H1 (cell line): ENCODE data around the gene RPLP2. TPM values are rescaled to one million over a fixed set of nuclear protein-coding genes. Genes with fewer than 3 reads are reported as not detected.

Experiments
- CTCF ChIA-PET: fragments of 300-600 bp; sonication (Branson Sonifier 250); formaldehyde crosslinking; loops from one replicate; lab custom pipeline; 2021; ENCODE audit not compliant: partially characterized antibody; lab: Charles Lee
- POLR2A ChIA-PET: fragments of 300-600 bp; sonication (Branson Sonifier 250); formaldehyde crosslinking; loops from one replicate; lab custom pipeline; 2021; ENCODE audit warnings: inconsistent platforms; ENCODE audit not compliant: partially characterized antibody; lab: Charles Lee
- DNase-seq, 2 experiments: peaks; one replicate each; pipeline versions ENCODE4 v3.0.0 to v3.0.0-alpha.2; 2010 to 2022; ENCODE audit warnings: low spot score in 2 of 2, low read depth in 1 of 2, mixed read lengths in 1 of 2
- FAIRE-seq: peaks from 2 replicates; lab custom pipeline; 2011; peaks lifted over from hg19 to GRCh38; lab: Jason Lieb, UNC
- H2AFZ ChIP-seq: 2 replicates; pipeline ENCODE4 v1.8.1; 2012; ENCODE audit warnings: low read length, inconsistent platforms
- H2AK5ac ChIP-seq: 2 replicates; pipeline ENCODE4 v1.6.1; 2013; ENCODE audit warnings: low read depth, low read length
- H2BK120ac ChIP-seq: replicated peaks from 2 replicates; pipeline ENCODE3; 2013; ENCODE audit warnings: low read depth, low read length, inconsistent platforms
- H2BK12ac ChIP-seq: 2 replicates; pipeline ENCODE4 v1.6.1; 2013; ENCODE audit warnings: low read depth, low read length
- H2BK15ac ChIP-seq: 2 replicates; pipeline ENCODE4 v1.6.1; 2013; ENCODE audit warnings: low read length
- H2BK20ac ChIP-seq: 2 replicates; pipeline ENCODE4 v1.6.1; 2013; ENCODE audit warnings: low read length
- H2BK5ac ChIP-seq: 2 replicates; pipeline ENCODE4 v1.6.1; 2013; ENCODE audit warnings: low read depth, low read length
- H3K14ac ChIP-seq: 2 replicates; pipeline ENCODE4 v1.6.1; 2013; ENCODE audit warnings: inconsistent platforms; ENCODE audit not compliant: insufficient read length
- H3K18ac ChIP-seq: 2 replicates; pipeline ENCODE4 v1.6.1; 2013; ENCODE audit warnings: low read length; ENCODE audit errors: extremely low read depth
- H3K23ac ChIP-seq: 2 replicates; pipeline ENCODE4 v1.6.1; 2013; ENCODE audit warnings: inconsistent platforms; ENCODE audit not compliant: insufficient read length
- H3K23me2 ChIP-seq: 2 replicates; pipeline ENCODE4 v1.6.1; 2013; ENCODE audit warnings: low read depth, low read length
- H3K27ac ChIP-seq: 2 replicates; pipeline ENCODE4 v1.6.1; 2011; ENCODE audit warnings: low read depth, low read length, inconsistent platforms
- H3K27me3 ChIP-seq, 4 experiments: replicated peaks in 1 of 4; 1 replicate in 1 of 4; 2 replicates in 3 of 4; pipeline versions ENCODE4 v1.6.1 to v1.8.1; 2011 to 2013; ENCODE audit warnings: low read length in 3 of 4, mild to moderate bottlenecking in 3 of 4, inconsistent platforms in 2 of 4, mixed read lengths in 2 of 4, moderate library complexity in 1 of 4; ENCODE audit not compliant: control insufficient read depth in 3 of 4, insufficient read depth in 3 of 4; ENCODE audit errors: extremely low read depth in 1 of 4
- H3K36me3 ChIP-seq, 4 experiments: 2 replicates each; pipeline versions ENCODE4 v1.6.1 to v1.8.1; 2011 to 2013; ENCODE audit warnings: mild to moderate bottlenecking in 4 of 4, low read length in 3 of 4, moderate library complexity in 2 of 4, control low read depth in 1 of 4, inconsistent platforms in 1 of 4; ENCODE audit not compliant: insufficient read depth in 4 of 4, control insufficient read depth in 2 of 4
- H3K4ac ChIP-seq: replicated peaks from 2 replicates; pipeline ENCODE3; 2013; ENCODE audit warnings: low read length, low read depth, mixed read lengths, inconsistent platforms; ENCODE audit not compliant: insufficient read length
- H3K4me1 ChIP-seq, 4 experiments: replicated peaks in 1 of 4; 1 replicate in 1 of 4; 2 replicates in 3 of 4; pipeline versions ENCODE4 v1.6.1 to v1.8.1; 2011 to 2013; ENCODE audit warnings: low read length in 3 of 4, inconsistent platforms in 2 of 4, mixed read lengths in 1 of 4; ENCODE audit not compliant: insufficient read depth in 4 of 4, control insufficient read depth in 3 of 4
- H3K4me2 ChIP-seq, 2 experiments: 2 replicates each; pipeline versions ENCODE4 v1.6.1 to v1.8.1; 2011 to 2013; ENCODE audit warnings: low read depth in 2 of 2, low read length in 2 of 2, control low read depth in 1 of 2, inconsistent platforms in 1 of 2, mild to moderate bottlenecking in 1 of 2; ENCODE audit not compliant: insufficient read depth in 1 of 2
- H3K4me3 ChIP-seq, 4 experiments: fragments of 200-600, 300-600 bp in 1 of 4; sonication (generic), shearing (Covaris generic), sonication (Bioruptor Twin) in 1 of 4; 2 replicates each; pipeline versions ENCODE4 v1.5.1 to v1.8.1; 2011 to 2016; ENCODE audit warnings: low read length in 4 of 4, low read depth in 3 of 4, control low read depth in 2 of 4, inconsistent platforms in 2 of 4, mild to moderate bottlenecking in 2 of 4, mixed read lengths in 1 of 4, moderate library complexity in 1 of 4; ENCODE audit not compliant: insufficient read depth in 2 of 4; ENCODE audit errors: extremely low read depth in 1 of 4
- H3K56ac ChIP-seq: replicated peaks from 2 replicates; pipeline ENCODE3; 2013; ENCODE audit warnings: low read depth, mild to moderate bottlenecking, mixed read lengths, low read length, inconsistent platforms; ENCODE audit not compliant: insufficient read length
- H3K79me1 ChIP-seq: 2 replicates; pipeline ENCODE4 v1.6.1; 2013; ENCODE audit warnings: low read depth, low read length, control low read depth
- H3K79me2 ChIP-seq, 2 experiments: 2 replicates each; pipeline versions ENCODE4 v1.6.1 to v1.8.1; 2012 to 2013; ENCODE audit warnings: low read length in 2 of 2, mild to moderate bottlenecking in 2 of 2, inconsistent platforms in 1 of 2; ENCODE audit not compliant: insufficient read depth in 2 of 2, control insufficient read depth in 1 of 2
- H3K9ac ChIP-seq, 4 experiments: replicated peaks in 1 of 4; 1 replicate in 1 of 4; 2 replicates in 3 of 4; pipeline versions ENCODE4 v1.6.1 to v1.8.1; 2011 to 2013; ENCODE audit warnings: low read depth in 3 of 4, low read length in 3 of 4, control low read depth in 2 of 4, mild to moderate bottlenecking in 2 of 4, moderate library complexity in 2 of 4, inconsistent platforms in 1 of 4; ENCODE audit errors: extremely low read depth in 1 of 4
- H3K9me3 ChIP-seq, 2 experiments: 2 replicates each; pipeline versions ENCODE4 v1.6.1 to v1.8.1; 2012 to 2013; ENCODE audit warnings: mild to moderate bottlenecking in 2 of 2, moderate library complexity in 2 of 2, control low read depth in 1 of 2, inconsistent platforms in 1 of 2, low read depth in 1 of 2, low read length in 1 of 2, mixed read lengths in 1 of 2; ENCODE audit not compliant: insufficient read depth in 2 of 2
- H4K20me1 ChIP-seq, 2 experiments: replicated peaks in 1 of 2; 2 replicates each; pipeline versions ENCODE3 to v1.8.1; 2011 to 2013; ENCODE audit warnings: inconsistent platforms in 2 of 2, low read length in 2 of 2, mild to moderate bottlenecking in 1 of 2; ENCODE audit not compliant: insufficient read depth in 2 of 2, control insufficient read depth in 1 of 2
- H4K5ac ChIP-seq: 2 replicates; pipeline ENCODE4 v1.6.1; 2013; ENCODE audit warnings: low read length, low read depth, mixed read lengths, inconsistent platforms; ENCODE audit not compliant: insufficient read length
- H4K8ac ChIP-seq: 2 replicates; pipeline ENCODE4 v1.8.0; 2013; ENCODE audit warnings: mild to moderate bottlenecking, moderate library complexity, low read length, inconsistent platforms; ENCODE audit not compliant: insufficient read depth; ENCODE audit errors: extremely low read depth
- H4K91ac ChIP-seq: replicated peaks from 2 replicates; pipeline ENCODE3; 2013; ENCODE audit warnings: low read length, mixed read lengths, inconsistent platforms; ENCODE audit not compliant: insufficient read length
- EGR1 ChIP-seq: IDR thresholded peaks from 2 replicates; pipeline ENCODE4 v1.6.1; 2011; ENCODE audit warnings: low read depth, low read length, borderline replicate concordance
- NANOG ChIP-seq: IDR thresholded peaks from 2 replicates; pipeline ENCODE4 v1.6.1; 2011; ENCODE audit warnings: low read length, low read depth, mild to moderate bottlenecking, inconsistent platforms; ENCODE audit not compliant: insufficient read depth, poor library complexity, severe bottlenecking
- POLR2AphosphoS5 ChIP-seq: IDR thresholded peaks from 2 replicates; pipeline ENCODE4 v1.6.1; 2011; ENCODE audit warnings: low read depth, low read length
- RAD21 ChIP-seq, 2 experiments: IDR thresholded peaks in 1 of 2; conservative IDR thresholded peaks in 1 of 2; 2 replicates each; pipeline ENCODE4 v1.6.1; 2011; ENCODE audit warnings: low read depth in 2 of 2, low read length in 2 of 2, improper control_type of control experiment in 1 of 2, inconsistent platforms in 1 of 2, mild to moderate bottlenecking in 1 of 2, moderate library complexity in 1 of 2
- SIX5 ChIP-seq: IDR thresholded peaks from 2 replicates; pipeline ENCODE4 v1.6.1; 2011; ENCODE audit warnings: mild to moderate bottlenecking, low read depth, low read length
- WGBS, 2 experiments: shearing (Covaris generic) in 1 of 2; methylation state at CpG; one replicate each; pipeline versions ENCODE4 v1.1.6 to v1.1.7; 2013 to 2015; ENCODE audit warnings: low lambda C conversion rate in 2 of 2, mixed read lengths in 2 of 2, inconsistent platforms in 1 of 2, low coverage in 1 of 2, missing lambda C conversion rate in 1 of 2; ENCODE audit not compliant: insufficient replicate concordance in 2 of 2, insufficient coverage in 1 of 2, insufficient read length in 1 of 2; ENCODE audit errors: extremely low coverage in 1 of 2, missing lambda C conversion rate in 1 of 2; 5-methylcytosine and 5-hydroxymethylcytosine counted together
- polyA plus RNA-seq, 7 experiments: library from polyadenylated mRNA; depleted of rRNA in 3 of 7; stranded (reverse) in 5 of 7; unstranded in 2 of 7; fragments of >200 nt in 5 of 7; fragments of 200-250 nt in 2 of 7; gene quantifications; 1 replicate in 5 of 7; 2 replicates in 1 of 7; 4 replicates in 1 of 7; pipeline versions ENCODE4 v1.2.1 to v1.2.3, GENCODE V29; 2011 to 2013; ENCODE audit warnings: missing spikeins in 2 of 7, mixed read lengths in 2 of 7
- total RNA-seq: library from RNA; stranded (reverse); fragmentation: NEBNext Ultra II Directional; extraction: Animal tissue kit (Norgen Biotek cat#: 25700); gene quantifications from 2 replicates; pipeline ENCODE4 v1.2.1, GENCODE V29; 2021
- TF ChIP-seq, protein P1 (sequence below), 3 experiments: IDR thresholded peaks; 1 replicate in 2 of 3; 2 replicates in 1 of 3; pipeline versions ENCODE4 v1.5.1 to v1.6.1; 2011; ENCODE audit warnings: low read length in 3 of 3, mild to moderate bottlenecking in 3 of 3, inconsistent platforms in 2 of 3, low read depth in 1 of 3, moderate library complexity in 1 of 3; ENCODE audit not compliant: insufficient read depth in 1 of 3; ENCODE audit errors: control extremely low read depth in 1 of 3

The RPLP2 gene
- total and polyA plus RNA-seq, 2 of the 8 experiments (the other 6 are each of a cell fraction or from before 2014, with no cell fraction given): 1,789 to 2,106 TPM

- ChIA-PET CTCF (interaction anchor here (0.6 to 5.2 kb wide), 11 partner anchors 8 to 233 kb away, joined by 3 to 26 read pairs (median 5); partner anchors contain the start of genes CRACR2B and PNPLA2), POLR2A (interaction anchor here (0.8 to 40.4 kb wide), 3 partner anchors 17 to 63 kb away, joined by 4 to 1917 read pairs (median 234); partner anchors contain the start of genes CD151, CEND1, CRACR2B and PIDD1)
- Histone ChIP-seq H3K4me1 (peaks cover 0 to 19% (median 13%) of the 10 kb centered on the region in 4 experiments; a peak in 6 of 7 replicates), H4K5ac (no peak overlapping the region), H2BK12ac (no peak overlapping the region), H3K14ac (no peak overlapping the region), H2AK5ac (no peak overlapping the region), H3K23ac (no peak overlapping the region), H3K36me3 (peaks cover 10 to 30% (median 24%) of the 10 kb centered on the region in 4 experiments; a peak in 7 of 8 replicates), H2BK5ac (no peak overlapping the region), H3K4me2 (no peak overlapping the region; a peak in 1 of 4 replicates), H3K79me2 (peaks cover 0 to 18% of the 10 kb centered on the region in 2 experiments; a peak in 2 of 4 replicates), H3K56ac (no peak overlapping the region), H2AFZ (no peak overlapping the region), H3K27me3 (no peaks in the 10 kb centered on the region), H4K91ac (no peak overlapping the region), H2BK20ac (no peak overlapping the region), H2BK15ac (no peak overlapping the region), H4K20me1 (peaks cover 5 to 38% of the 10 kb centered on the region in 2 experiments), H3K9ac (no peak overlapping the region), H3K23me2 (peaks cover 20% of the 10 kb centered on the region; the same call in 1 of the 2 replicates), H3K18ac (no peak overlapping the region), H3K79me1 (peaks cover 9% of the 10 kb centered on the region; the same call in 1 of the 2 replicates), H2BK120ac (no peak overlapping the region), H3K27ac (no peak overlapping the region), H3K9me3 (no peaks in the 10 kb centered on the region), H4K8ac (no peak overlapping the region), H3K4me3 (no peak overlapping the region), H3K4ac (no peak overlapping the region)
- DNase-seq (no peak), FAIRE-seq (no peak)
- TF ChIP-seq EGR1 (no peak), NANOG (no peak), RAD21 (IDR thresholded peaks at IDR 0.05 in 1 of 2, conservative IDR thresholded peaks at IDR 0.05 in 1 of 2; ENCODE audit: low read depth in 2 of 2, low read length in 2 of 2) (peak; percentile 17 to 32; a peak in 3 of 4 replicates), POLR2AphosphoS5 (peak; percentile 43), SIX5 (peak; percentile 3; the same call in 1 of the 2 replicates)
- TF ChIP-seq, protein P1, sequence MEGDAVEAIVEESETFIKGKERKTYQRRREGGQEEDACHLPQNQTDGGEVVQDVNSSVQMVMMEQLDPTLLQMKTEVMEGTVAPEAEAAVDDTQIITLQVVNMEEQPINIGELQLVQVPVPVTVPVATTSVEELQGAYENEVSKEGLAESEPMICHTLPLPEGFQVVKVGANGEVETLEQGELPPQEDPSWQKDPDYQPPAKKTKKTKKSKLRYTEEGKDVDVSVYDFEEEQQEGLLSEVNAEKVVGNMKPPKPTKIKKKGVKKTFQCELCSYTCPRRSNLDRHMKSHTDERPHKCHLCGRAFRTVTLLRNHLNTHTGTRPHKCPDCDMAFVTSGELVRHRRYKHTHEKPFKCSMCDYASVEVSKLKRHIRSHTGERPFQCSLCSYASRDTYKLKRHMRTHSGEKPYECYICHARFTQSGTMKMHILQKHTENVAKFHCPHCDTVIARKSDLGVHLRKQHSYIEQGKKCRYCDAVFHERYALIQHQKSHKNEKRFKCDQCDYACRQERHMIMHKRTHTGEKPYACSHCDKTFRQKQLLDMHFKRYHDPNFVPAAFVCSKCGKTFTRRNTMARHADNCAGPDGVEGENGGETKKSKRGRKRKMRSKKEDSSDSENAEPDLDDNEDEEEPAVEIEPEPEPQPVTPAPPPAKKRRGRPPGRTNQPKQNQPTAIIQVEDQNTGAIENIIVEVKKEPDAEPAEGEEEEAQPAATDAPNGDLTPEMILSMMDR (IDR thresholded peaks at IDR 0.05; ENCODE audit: control extremely low read depth in 1 of 3, insufficient read depth in 1 of 3, low read depth in 1 of 3, low read length in 3 of 3): peak in 2 of 3 experiments; percentile 41 to 52; a peak in 3 of 4 replicates
- 95% methylated on average over 24 of the region's 25 CpGs; no CpG with 5 or more reads in 1 of the 2 experiments for WGBS, 2 experiments
Observed at GRCh38 chr11:839875-840617, 30.3 kb downstream of the RPLP2 start.
